K562 (cell line): Measurements from ENCODE around the gene MOB1B.

Experiments
- BACH1 ChIP-seq: fragments of 200-800 bp; sonication (Bioruptor generic); IDR thresholded peaks from 2 replicates; pipeline ENCODE4 v1.6.1; 2016; ENCODE audit warnings: missing genetic modification characterization, missing compliant biosample characterization
- ESRRB ChIP-seq: fragments of 250-450 bp; sonication (Bioruptor Pico); IDR thresholded peaks from 2 replicates; pipeline ENCODE4 v1.5.0; 2020; ENCODE audit warnings: mild to moderate bottlenecking, moderate library complexity, borderline replicate concordance
- SREBF1 ChIP-seq: fragments of 150-350 bp; IDR thresholded peaks from 2 replicates; pipeline ENCODE4 v1.6.1; 2014; ENCODE audit warnings: antibody characterized with exemption, low read depth, low read length, borderline replicate concordance
- SREBF2 ChIP-seq: sonication (generic); formaldehyde crosslinking; IDR thresholded peaks from 2 replicates; pipeline ENCODE4 v1.4.0; 2020; ENCODE audit warnings: mild to moderate bottlenecking, missing genetic modification reagents
- SRF ChIP-seq, 2 experiments: fragments of 250-450, 450-650 bp in 1 of 2; sonication (Bioruptor Pico) in 1 of 2; sonication (generic) in 1 of 2; formaldehyde crosslinking; IDR thresholded peaks; 2 replicates each; pipeline versions ENCODE4 v1.5.0 to v1.5.1; 2020 to 2022; ENCODE audit warnings: mild to moderate bottlenecking in 1 of 2, missing genetic modification reagents in 1 of 2
- TAF9B ChIP-seq: fragments of 450-650 bp; IDR thresholded peaks from 2 replicates; pipeline ENCODE4 v1.6.1; 2018; ENCODE audit warnings: mild to moderate bottlenecking; ENCODE audit not compliant: partially characterized antibody
- TCF7L2 ChIP-seq: fragments of 150-350 bp; IDR thresholded peaks from 2 replicates; pipeline ENCODE4 v1.6.1; 2016; ENCODE audit warnings: low read depth, mild to moderate bottlenecking, low read length, moderate library complexity
- ZKSCAN1 ChIP-seq: fragments of 150-350 bp; IDR thresholded peaks from 2 replicates; pipeline ENCODE4 v1.6.1; 2016; ENCODE audit warnings: low read depth, low read length
- ZNF184 ChIP-seq: sonication (generic); formaldehyde crosslinking; IDR thresholded peaks from 2 replicates; pipeline ENCODE4 v1.5.0; 2020; ENCODE audit warnings: missing genetic modification reagents
- TF ChIP-seq, protein P1 (sequence below), 3 experiments: IDR thresholded peaks in 2 of 3; conservative IDR thresholded peaks in 1 of 3; 2 replicates each; pipeline ENCODE4 v1.5.1; 2011 to 2012; ENCODE audit warnings: low read length in 3 of 3, mild to moderate bottlenecking in 3 of 3, control low read depth in 2 of 3, improper control_type of control experiment in 1 of 3, inconsistent platforms in 1 of 3, low read depth in 1 of 3, mixed read lengths in 1 of 3, moderate library complexity in 1 of 3; ENCODE audit not compliant: insufficient read depth in 2 of 3

DNA sequence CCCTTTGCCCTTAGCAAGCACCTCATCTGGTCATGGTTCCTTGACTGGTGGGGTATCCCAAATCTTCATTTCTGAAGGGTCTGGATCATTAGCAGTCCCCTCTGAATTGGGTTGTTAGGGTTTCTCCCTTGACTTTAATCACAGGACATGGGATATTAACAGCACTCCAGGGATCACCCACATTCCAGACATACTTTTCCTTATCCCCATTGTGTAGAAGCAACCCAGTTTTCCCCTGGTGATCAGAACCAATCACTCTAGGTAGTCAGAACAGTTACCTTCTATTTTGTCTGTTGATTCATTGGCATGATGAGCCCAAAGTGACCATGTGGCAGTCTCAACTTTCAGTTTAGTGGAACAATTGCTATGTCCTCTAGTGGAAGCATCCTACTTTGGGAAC, 33.4 kb upstream of the MOB1B start:
- no peak for TF ChIP-seq SRF (CRISPR knock-in tag; IDR thresholded peaks at IDR 0.05)
- no peak for TF ChIP-seq SREBF1
- TF ChIP-seq, protein P1, sequence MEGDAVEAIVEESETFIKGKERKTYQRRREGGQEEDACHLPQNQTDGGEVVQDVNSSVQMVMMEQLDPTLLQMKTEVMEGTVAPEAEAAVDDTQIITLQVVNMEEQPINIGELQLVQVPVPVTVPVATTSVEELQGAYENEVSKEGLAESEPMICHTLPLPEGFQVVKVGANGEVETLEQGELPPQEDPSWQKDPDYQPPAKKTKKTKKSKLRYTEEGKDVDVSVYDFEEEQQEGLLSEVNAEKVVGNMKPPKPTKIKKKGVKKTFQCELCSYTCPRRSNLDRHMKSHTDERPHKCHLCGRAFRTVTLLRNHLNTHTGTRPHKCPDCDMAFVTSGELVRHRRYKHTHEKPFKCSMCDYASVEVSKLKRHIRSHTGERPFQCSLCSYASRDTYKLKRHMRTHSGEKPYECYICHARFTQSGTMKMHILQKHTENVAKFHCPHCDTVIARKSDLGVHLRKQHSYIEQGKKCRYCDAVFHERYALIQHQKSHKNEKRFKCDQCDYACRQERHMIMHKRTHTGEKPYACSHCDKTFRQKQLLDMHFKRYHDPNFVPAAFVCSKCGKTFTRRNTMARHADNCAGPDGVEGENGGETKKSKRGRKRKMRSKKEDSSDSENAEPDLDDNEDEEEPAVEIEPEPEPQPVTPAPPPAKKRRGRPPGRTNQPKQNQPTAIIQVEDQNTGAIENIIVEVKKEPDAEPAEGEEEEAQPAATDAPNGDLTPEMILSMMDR (IDR thresholded peaks at IDR 0.05 in 2 of 3, conservative IDR thresholded peaks at IDR 0.05 in 1 of 3; ENCODE audit: insufficient read depth in 2 of 3, low read depth in 1 of 3, low read length in 3 of 3): no peak
- TF ChIP-seq ZKSCAN1: no peak
- TF ChIP-seq ZNF184 (CRISPR knock-in tag): no peak
- TF ChIP-seq TAF9B: no peak
- TF ChIP-seq BACH1: no peak
- no peak for TF ChIP-seq TCF7L2
- TF ChIP-seq SREBF2 (CRISPR knock-in tag): no peak
- TF ChIP-seq ESRRB (CRISPR knock-in tag): no peak
